ENCODE data around the gene CLASP1. TPM values are rescaled to one million over a fixed set of nuclear protein-coding genes. Genes with fewer than 3 reads are reported as not detected.

CLASP1 gene
- total and polyA plus RNA-seq, 2 of the 8 experiments (the other 6 are each of a cell fraction or from before 2014, with no cell fraction given): 7.3 to 53.9 TPM

GRCh38 chr2:121478996-121479745 is 170.1 kb downstream of the CLASP1 start (continued):
- no peak for TF ChIP-seq CTCF (IDR thresholded peaks at IDR 0.05; ENCODE audit: control extremely low read depth in 1 of 3, insufficient read depth in 1 of 3, low read depth in 1 of 3, low read length in 3 of 3)
- no peak for TF ChIP-seq TCF12 (IDR thresholded peaks at IDR 0.05; ENCODE audit: low read depth, low read length)
- TF ChIP-seq BCL11A (IDR thresholded peaks at IDR 0.05; ENCODE audit: low read depth in 2 of 2, low read length in 2 of 2): no peak
- no peak for TF ChIP-seq MAFK (IDR thresholded peaks at IDR 0.05; ENCODE audit: low read depth, low read length)
- no peak for TF ChIP-seq CEBPB (IDR thresholded peaks at IDR 0.05; ENCODE audit: low read depth, low read length)
- no peak for TF ChIP-seq CHD2 (IDR thresholded peaks at IDR 0.05; ENCODE audit: low read length)
- TF ChIP-seq FOSL1 (IDR thresholded peaks at IDR 0.05; ENCODE audit: insufficient read depth, low read depth, low read length): no peak
- no peak for TF ChIP-seq CTBP2 (IDR thresholded peaks at IDR 0.05; ENCODE audit: borderline replicate concordance, insufficient read depth, insufficient read length, low read length)
- no peak for TF ChIP-seq SP2 (IDR thresholded peaks at IDR 0.05; ENCODE audit: low read length)
- TF ChIP-seq BACH1 (IDR thresholded peaks at IDR 0.05; ENCODE audit: low read length): no peak

All from H1 (cell line).